Stimulated activated CD4-positive, alpha-beta T cell treated with anti-CD3 and anti-CD28 coated beads, Interleukin-12 subunit alpha, Interleukin-12 subunit beta, amount 100 ng/mL, for 48 hours (primary cell): ENCODE measurements around the gene NEGR1.

ENCODE experiments used
- DNase-seq, 3 donors: peaks; one replicate each; pipeline ENCODE4 v3.0.0-alpha.2; 2020; ENCODE audit warnings: low read depth in 2 of 3, low spot score in 1 of 3

Gene NEGR1

DNA sequence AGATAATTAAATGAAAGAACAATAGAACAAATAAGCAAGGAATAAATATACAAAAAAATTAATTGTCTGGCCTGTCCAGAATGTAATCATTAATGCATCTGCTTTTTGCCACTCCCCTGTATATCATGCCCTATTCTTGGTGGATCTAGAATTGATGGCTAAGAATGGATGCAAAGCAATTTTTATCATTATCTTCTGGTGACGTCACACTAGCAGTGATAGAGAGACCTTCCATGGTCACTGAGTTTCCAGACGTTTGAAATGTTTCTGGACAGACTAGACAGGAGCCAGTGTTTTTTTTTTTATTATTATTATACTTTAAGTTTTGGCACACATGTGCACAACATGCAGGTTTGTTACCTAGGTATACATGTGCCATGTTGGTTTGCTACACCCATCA lies 563.0 kb downstream of the NEGR1 start:
- no peak for DNase-seq

DNA sequence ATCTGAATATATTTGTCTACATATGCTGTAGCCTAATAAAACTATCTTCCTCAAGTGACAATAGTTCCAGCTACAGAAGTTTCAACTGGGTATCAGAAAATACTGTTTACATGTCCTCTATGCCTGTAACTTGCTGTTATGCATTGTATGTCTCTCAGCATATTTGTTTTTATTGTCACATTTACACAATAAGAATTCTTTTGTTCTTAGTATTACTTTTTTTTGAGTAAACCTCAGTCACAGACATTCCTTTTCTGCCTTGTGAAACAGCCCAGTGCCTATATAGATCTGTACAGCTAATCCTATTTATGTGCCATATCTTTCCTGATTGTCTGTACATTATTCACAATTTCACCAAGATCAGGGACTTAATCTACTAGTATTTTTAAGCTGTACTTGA lies 565.2 kb downstream of the NEGR1 start:
- no peak for DNase-seq

DNA sequence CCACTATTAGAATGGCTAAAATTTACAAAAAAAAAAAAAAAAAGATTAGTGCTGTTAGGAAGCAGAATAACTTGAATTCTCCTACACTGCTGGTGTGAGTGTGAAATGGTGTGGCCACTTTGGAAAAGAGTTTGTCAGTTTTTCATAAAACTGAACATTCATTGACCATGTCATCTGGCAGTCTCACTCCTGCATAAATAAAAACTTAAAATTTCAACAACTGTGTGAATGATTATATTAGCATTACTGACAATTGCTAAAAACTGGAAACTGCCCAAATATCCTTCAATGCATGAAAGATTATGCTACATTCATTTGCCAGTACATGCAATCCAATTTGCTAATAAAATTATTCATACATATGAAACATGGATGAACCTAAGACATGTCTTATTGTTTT lies 570.9 kb downstream of the NEGR1 start:
- DNase-seq, result no peak

DNA sequence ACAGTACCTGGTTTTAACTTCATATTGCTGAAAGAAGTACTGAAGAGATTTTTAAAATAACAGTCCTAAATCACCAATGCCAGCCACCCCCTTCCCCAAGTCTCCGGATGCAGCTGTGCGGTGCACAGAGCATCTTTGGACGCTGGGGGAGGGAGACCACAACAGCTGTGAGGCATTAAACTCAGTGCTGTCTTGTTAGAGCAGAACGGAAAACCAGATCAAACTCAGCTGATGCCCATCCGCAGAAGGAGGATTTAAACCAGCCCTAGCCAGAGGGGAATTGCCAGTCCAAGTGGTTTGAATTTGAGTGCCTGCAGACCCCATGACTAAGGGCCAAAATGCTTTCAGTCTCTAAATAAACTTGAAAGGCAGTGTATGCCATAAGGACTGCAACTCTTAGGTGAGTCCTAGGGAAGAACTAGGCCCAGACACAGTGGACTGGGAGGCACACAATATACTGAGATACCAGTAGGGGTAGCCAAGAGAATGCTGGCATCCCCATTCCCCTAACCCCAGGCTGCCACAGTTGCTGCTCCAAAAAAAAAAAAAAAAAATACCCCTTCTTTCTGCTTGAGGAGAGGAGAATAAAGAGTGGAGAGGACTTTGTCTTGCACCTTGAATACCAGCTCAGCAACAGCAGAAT lies 576.2 kb downstream of the NEGR1 start:
- DNase-seq, result no peak

DNA sequence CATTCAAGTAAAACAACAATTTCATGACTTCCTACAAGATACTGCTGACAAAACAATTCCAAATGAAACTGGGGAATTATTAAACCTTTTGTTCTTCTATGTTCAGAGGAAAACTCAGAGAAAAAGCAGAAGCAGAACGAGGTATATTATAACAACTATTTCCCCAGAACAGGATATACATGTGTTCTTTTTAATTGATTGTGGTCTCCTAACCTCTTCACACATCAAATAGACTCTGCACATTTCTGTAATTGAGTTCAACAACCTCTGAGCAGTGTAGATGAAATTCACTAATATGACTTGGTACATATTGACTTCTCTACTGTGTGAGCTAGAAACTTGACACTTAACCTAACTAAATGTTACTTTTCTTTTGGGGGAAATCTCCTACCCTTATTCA lies 584.2 kb downstream of the NEGR1 start:
- DNase-seq, result no peak

DNA sequence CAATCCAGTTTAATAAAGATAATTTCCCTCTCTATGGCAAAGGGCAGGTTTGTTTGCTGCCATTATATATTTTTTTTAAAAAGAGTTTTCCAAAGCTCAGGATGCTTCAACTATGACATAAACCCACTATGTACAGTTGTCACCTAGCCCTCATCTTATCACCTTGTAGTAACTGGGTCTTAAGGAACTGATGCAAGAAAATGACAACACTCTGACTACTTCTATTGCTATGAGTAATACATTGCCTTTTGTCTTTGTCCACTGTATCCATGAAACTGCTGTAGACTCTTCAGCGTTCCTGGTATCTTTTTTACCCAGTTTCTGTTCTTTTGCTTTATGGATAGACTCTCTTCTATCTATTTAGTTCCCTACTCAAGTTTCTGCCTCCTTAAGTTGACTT lies 586.5 kb downstream of the NEGR1 start:
- no peak for DNase-seq

DNA sequence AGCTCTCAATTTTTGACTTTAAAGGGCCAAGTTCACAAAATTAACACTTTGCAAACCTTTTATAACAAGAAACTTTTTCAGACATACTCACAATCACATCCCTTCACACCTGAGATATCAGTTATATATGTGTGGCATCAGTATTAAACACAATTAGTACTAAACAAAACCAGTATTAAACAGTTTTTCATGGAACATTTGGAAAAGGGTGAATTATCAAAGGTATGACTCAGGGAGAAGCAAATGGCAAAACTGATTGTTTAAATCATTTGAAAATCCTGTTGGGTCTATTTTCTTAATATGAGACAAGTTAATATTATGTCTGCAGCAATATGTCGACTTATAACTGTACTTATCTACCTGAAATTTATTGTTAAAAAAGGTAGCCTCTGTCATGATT lies 587.3 kb downstream of the NEGR1 start:
- no peak for DNase-seq

DNA sequence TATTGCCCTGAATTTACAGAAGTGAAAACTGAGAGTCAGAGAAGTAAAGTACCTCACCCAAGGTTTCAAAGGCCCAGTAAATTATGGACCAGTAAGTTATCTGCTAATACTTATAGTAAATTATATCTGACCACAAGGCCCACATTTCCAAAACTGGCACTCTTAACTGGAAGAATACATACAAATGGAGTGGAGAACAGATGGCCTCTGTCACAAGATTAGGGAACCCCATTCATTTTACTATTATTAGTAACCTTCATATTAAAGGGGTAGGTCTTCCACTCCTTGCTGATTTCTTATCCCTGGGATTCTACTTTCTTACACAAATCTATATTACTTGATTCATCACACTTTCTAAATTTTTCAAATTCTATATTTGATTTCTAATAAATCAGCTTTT lies 588.8 kb downstream of the NEGR1 start:
- no peak for DNase-seq

DNA sequence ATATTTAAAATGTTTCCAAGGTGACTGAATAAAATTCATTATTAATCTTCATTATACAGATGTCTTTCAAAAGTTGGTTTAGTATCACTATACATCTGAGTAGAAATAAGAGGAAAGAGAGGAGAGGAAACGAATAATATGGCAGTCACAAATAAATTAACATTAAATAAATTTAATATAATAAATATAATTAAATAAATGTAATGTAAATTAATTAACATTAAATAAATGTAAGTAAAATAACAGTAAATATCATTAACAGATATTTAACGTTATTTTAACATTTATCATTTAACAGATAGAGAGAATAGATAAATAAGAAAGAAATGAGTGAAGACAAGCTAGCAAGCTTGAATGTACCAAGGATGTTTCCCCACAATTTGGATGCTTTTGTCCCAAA lies 592.7 kb downstream of the NEGR1 start:
- DNase-seq, result no peak

DNA sequence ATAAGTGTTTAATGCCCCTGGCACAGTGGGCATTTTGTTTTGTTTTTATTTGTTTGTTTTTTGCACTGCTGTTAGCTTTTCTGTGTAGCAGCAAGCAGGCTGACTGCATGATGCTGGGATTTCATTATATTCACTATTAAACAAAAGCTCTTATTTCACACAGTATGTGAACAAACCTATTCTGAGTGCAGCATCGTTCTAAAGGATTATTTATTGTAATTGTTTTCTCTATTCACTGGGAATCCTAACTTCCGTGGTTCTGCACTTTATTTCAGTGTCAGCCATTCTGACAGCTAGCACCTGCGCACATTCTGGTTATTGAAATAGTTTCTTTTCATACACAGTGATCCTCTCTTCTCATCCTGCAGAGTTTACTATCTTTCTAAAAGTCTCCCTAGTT lies 595.0 kb downstream of the NEGR1 start:
- DNase-seq, result no peak

DNA sequence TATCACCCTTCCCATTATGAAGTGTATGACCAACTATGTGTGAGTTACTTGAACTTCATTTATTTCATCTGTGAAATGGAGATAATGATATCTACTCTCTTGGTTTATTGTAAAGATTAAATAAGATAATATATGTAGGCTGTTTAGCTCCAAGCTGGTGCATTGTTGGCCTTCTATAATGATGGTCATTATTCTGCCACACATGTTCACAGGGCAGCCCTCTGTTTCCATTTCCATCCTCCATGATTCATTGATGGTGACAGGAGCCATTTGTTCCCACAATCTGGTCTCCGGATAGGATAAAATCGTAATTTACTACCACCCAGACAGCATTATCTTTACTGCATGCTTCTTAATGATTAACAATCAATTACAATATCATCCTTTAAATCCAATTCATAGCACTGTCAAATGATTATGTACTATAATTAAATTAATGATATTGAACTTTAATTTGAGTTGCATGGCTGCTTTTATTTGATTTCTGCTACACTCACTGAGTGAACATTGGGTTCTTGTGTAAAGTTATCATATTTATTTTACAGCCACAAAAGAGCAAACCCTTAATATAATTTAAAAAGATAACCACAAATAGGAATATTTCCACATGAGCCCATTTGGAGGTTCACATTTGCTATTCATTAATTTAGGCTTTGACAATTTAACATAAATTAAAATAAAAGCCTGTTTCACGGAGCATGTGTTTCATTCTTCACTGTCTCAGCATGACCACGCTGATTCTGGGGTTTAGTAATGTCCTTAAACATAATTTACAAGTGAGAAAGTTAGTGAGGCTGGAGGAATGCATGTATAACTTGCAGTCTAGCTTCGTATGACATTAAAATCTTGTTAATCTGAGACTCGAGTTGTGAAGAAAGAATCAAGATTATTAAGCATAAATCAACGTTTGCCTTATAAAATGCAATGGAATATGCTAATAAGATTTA lies 605.1 kb downstream of the NEGR1 start:
- no peak for DNase-seq

DNA sequence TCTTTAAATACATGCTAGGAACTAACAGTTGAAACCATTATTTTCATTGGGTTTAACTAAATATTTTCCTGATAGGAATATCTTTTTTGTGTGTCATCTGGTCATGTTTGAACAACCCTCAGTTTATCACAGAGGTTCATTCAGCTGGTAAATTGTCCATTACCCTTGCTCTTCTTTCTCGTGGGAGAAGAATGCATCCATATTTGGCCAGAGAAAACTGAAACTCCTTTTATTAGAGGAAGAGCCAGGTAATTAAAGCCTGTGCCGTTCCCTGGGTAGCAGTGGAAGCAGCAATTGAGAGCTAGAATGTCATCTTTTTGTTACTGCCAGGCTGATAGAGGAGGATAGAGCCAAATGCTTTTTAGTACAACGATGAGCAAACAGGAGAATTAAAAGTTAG lies 614.3 kb downstream of the NEGR1 start:
- no peak for DNase-seq

DNA sequence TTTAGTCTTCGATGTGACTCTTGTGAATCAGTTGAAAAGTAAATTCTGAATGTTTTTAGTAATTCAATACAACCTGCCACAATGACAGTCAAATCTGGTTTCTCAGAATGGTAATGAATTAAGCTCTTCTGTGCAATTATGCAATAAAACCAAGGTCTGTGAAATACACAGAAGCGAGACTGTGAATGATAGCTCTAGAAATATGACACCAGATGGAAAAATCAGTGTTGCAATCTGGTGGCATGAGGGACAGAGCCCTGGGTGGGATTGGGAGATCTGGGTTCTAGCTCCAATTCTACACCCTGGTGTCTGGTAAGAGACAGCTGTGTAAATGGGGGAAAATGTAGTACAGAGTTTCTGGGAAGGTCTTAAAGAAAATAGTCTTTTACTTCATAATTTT lies 615.1 kb downstream of the NEGR1 start:
- no peak for DNase-seq

DNA sequence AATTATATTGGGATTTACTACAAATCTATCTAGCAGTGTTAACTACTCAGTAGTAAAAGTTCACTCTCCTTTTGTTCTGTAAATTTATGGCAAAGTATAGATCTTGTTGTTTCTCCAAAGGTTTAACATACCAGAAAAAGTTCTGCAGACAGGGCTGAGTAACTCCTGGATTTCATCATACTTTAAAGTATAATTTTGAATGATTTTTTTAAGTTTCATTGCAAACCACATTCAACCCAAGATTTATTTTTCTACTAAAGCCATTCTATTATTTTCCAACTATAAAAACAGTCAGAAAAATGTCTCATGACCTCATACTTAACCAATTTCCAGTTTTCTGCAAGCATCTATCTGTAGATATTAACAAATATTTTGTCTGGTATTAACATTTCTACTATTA lies 615.7 kb downstream of the NEGR1 start:
- DNase-seq, result no peak

DNA sequence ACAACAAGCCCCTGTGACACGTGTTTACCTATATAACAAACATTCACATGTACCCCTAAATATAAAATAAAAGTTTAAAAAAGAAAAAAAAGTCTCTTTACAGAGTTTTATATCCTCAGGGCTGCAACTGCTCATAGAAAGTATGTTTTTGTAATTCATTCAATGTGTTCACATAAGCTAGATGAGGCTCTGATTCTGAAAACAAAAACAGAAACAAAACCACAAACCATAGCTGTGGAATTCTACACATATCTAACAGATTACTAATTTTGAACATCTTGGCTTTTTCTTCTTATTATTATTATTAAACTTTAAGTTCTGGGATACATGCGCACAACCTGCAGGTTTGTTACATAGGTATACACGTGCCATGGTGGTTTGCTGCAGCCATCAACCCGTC lies 621.9 kb downstream of the NEGR1 start:
- no peak for DNase-seq

DNA sequence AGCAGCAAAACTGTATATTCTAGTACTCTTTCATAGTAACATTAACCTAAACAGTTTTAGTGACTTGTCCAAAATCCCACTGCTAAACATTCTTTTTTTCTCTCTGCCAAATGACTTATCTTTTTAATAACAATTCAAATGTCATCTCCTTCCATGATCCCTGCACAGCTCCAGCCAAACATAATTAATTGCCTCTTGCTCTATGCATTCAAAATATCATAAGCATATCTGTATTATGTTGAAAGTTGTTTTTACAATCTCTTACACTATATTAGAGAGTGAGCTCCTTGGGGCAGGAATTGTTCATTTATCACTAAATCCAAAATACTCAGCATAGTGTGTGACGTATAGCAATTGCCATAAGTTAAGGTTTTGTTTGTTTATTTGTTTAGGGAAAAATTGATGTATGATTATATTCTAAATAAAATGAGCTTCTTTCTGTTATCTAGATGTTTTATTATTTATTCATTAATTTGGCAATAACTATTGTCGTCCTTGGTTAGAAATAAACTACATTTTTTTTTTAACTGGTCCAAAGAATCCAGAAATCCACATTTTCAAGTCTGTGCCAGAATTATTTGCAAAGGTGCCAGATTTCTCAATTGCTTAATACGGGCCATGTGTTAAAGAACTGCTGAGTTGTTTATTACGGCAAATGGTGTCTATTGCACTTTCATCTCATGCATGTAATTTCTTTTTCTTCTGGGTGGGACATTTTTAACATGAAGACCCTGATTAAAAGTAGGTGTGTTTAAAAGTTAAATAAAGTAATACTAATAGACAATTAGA lies 624.3 kb downstream of the NEGR1 start:
- no peak for DNase-seq

DNA sequence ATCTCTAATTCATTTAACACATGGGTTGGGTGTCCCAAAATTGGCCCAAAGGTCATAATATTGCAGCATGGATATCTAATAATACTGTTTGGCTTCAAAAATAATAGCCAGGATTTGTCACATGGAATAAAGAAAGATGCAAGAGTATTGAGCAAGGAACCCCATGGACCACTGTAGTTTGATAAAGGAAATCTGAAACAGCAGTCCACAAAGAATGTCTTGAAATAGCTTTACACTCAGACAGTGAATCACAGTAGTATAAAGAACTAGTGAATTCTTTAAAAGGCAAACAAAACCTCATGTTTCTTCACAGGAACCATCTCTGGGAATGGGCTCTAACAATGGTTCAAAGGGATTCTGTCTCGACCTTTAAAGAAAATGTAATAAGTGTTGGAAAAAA lies 625.4 kb downstream of the NEGR1 start:
- DNase-seq, result no peak

DNA sequence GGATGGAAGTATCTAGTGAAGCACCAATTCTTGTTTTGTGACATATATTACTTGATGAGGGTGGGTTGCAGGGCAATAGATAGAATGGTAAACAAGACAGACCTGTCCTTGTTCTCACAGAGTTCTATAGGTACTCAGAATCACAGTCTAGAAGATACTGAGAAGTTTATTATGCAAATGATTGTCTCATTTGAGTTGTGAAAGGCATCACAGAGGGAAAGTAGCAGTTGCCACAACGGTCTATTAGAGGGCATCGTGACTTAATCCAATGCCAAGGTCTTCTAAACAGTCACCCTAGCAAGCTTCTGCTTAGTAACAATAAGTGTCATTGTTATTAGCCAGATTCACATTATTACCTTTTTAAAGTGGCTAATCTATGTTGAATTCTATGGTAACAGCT lies 626.7 kb downstream of the NEGR1 start:
- no peak for DNase-seq

DNA sequence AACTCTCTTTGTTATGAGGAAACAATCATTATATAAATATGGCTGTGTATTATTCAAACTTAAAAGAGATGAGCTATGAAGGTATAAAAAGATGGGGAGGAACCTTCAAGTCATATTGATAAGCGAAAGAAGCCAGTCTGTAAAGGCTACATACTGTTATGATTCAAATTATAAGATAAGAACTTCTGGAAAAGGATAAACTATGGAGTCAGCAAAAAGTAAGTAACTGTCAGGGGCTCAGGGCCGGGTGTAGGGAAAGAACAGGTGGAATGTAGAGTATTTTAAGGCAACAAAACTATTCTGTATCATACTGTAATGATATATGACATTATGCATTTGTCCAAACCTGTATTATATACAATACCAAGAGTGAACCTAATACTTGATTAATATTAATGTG lies 628.4 kb downstream of the NEGR1 start:
- DNase-seq, result no peak

DNA sequence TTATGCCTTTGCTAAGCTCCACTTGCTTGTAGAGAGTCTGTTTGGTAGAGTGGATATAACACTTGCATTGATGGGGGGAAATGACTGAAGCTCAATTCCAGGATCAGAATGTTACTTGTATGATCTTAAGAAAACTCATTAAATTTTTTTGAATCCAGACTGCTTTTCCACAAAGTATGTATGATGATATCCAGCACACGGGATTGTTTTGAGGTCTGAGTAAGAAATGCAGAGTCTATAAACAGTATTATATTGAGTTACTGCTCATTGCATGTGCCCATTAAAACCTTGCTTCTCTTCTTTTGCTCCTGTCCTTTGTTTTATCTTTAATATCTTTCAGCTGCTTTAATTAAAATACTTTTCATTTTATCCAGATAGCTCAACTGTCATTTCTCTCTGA lies 631.1 kb downstream of the NEGR1 start:
- DNase-seq, result no peak

DNA sequence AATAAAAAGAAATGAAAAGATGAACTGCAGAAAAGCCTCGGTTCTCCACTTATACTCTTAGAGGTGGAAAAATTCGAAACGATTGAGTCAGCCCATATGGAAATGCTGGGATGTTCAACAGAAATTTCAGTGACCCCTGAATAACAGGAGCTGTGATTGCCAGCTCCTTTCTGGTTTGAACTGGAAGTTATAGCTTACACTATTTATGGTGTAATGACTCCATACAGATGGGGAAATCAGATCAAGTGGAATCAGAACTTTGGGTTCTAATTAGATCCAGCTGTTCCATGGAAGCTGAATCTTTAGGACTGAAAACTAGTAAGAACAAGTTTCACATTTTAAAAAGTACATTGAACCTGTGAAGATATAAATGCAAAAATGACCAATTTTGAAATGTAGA lies 632.2 kb downstream of the NEGR1 start:
- DNase-seq, result no peak

DNA sequence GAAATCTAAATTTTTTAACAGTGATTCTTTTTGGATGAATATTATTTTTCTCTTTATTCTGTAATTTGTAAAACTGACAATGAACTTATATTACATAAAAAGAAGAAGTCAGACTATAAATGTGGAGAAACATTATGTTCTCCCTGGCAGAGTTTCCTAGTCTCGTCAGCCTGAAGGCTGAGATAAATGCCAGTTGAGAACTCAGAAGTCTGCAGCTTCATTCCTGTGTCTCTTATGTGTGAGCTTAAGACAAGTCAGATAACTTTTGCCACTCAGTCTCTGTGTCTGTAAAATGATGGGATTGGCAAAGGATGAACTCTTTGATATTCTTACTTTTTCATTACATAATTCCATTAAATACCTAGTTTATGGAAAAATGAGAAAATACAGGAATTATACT lies 632.7 kb downstream of the NEGR1 start:
- no peak for DNase-seq
